HG02642 (cell line): ENCODE results near the gene LRP1B.
A peak's percentile ranks its signal among the peaks of the same experiment; 100 is the strongest.

ENCODE experiments used
- ATAC-seq: cut with Tn5 transposase; IDR thresholded peaks from one replicate; pipeline ENCODE4 v1.9.1; 2021; ENCODE audit warnings: mild to moderate bottlenecking; ENCODE audit not compliant: unreplicated experiment, poor library complexity

LRP1B gene

DNA sequence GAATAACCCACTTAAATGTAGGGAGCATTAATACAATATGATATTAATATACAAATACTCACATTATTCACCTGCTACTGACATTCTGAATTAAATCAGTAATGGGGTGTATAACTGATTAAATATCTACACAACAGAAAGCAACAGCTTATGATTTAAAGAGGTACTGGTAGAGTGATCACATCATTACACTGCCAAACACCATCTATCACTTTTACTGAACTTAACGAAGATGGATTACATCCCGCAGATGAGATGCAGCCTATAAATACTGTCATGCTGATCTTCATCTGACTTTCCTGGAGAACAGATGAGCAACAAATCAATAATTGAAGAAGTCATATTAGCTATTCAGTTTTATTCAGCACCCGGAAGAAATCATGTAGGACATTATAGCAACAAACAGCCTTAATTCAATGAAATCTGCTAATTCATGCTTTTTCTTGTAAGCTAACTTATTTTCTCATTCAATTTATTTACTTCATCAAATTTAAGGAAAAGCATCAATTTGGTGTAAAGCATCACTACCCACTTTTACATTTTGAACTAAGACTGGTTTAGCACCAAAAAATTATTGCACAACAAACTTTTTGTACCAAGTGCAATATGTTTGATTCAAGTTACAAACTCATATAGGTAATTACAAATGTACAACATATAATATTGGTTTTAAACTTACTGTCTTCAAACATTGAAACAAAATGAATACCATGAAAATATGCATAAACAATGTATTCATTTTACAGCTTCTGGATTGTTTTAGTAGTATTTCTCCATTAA, 1509.0 kb downstream of the LRP1B start:
- no peak for ATAC-seq

DNA sequence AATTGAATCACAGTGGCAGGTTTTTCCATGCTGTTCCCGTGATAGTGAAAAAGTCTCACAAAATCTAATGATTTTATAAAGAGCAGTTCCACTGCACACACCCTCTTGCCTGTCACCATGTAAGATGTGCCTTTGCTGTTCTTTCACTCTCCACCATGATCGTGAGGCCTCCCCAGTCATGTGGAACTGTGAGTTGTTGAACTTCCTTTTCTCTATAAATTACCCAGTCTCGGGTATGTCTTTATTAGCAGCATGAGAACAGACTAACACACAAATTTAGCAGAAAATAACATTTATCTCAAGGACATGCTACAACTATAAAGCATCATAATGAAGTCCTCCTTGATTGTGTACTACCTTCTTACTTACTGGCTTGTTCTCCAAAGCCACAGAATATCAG, 1526.0 kb downstream of the LRP1B start:
- ATAC-seq, result no peak

DNA sequence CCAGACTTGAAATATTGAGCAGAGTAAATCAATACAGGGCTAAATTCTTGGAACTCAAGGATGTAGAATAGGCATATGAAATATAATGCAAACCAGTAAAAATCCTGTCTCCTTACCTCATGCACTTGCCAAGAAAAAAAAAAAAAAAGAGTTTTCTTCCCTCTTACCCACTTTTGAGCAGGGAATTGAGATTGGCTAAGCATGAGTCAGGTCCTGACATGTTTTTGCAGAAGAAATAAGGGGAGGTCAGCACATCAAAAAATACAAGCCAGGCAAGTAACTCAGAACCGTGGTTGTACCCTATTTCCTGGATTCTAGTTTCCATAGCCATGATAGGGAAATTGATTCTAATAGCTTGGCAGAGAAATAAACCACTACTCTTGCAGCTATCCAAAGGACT, 1526.7 kb downstream of the LRP1B start:
- ATAC-seq, result no peak

DNA sequence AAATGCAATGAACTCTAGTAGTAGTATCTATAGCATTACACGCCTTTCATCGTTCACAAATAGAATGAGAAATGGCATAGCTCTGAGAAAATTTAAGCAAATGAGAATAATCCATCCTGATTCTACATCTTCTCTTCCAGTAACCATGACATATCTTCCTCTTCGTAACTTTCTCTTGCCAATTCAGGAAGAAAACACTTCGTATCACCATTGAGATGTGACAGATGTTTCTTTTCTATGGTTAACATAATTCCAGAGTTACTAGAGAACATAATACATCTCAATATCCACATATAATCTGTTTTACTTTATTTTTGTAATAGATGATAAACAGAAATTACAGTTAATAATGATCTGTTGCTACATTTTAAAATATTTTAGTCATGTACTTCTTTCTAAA, 1527.4 kb downstream of the LRP1B start:
- no peak for ATAC-seq

DNA sequence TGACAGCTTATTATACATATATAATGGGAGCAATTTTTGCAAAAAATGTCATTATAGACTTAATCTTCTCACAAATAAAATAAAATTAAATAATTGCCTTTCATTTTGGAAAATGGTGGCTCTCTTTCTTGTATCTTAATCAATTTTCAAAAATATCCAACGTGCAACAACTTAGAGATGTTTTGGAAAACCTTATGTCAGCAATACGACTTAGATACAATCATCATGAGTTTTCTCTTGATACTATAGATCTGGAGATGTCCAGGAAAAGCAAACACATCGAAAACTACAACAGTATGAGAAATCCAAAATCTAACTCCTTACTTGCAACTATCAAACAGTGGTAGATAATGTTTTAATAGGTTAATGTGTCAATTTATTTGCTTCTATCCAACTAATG, 1529.0 kb downstream of the LRP1B start:
- no peak for ATAC-seq

DNA sequence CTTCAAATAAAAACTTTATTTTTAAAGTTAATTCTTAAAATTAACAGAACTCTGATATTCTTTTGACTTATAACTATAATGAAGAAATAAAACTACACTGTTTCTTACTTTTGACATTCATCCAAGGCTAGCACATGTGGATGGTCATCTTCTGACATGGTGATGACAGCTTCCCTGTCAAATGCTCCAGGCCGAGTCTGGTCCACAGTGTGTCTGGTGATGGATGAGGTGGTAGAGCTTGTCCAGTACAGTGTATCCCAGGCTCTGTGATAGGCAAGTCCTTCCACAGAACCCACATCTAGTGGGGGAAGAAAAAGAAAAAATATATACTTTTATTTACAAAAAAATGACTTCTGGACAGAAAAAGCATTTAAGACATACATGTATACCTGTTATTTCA, 1529.5 kb downstream of the LRP1B start:
- ATAC-seq, result no peak

DNA sequence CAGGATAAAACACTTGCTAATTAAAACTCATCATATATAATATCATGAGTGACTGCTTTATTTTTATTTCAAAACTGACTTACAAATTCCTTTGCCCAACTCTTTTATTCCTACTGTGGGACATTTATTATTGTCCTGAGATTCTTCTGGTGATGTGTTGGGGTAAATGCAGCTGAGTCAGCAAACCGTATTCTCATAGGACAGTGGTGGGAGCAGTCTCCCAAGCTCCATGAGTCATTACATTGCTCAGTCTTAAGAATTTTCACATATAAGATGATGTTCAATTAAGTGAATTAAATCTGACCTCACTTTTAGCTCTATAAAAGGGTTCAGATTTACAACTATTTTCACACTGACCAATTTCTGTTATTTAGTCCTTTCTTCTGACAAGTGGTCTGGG, 1530.7 kb downstream of the LRP1B start:
- ATAC-seq, result no peak

DNA sequence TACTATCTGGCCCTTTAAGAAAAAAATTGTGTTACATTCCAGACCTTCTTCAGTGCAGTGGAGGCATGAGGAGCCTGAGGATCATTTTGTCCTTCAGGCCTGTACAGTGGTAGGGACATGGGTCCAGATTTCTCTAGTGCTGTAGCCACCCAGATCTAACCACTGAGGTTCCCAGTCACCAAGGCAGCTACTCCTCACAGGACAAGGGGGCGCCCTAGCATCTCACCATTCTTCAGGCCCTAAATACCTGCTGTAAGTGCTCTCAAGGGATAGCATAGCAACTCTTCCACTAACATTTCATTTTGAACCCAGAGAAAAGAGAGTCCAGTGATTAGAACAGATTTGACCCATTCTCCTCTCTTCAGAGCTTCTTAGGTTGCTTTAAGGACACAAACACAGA, 1533.0 kb downstream of the LRP1B start:
- no peak for ATAC-seq

DNA sequence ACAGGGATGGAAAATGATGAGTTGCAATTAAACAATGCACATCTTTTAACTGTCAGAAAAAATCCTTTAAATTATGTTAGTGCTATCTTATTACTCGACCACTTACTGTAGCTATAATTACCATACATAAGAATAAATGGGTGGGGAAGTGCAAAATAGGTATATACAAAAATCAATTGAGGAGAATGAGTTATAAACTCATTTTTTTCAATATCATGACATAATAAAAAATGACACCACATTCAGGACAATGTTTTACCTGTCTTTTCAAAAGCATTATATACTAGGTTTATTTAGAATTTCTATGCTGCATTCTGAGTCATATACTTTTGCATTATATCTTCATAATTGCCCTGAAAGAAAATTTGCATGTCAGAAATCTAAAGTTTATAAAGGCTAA, 1533.6 kb downstream of the LRP1B start:
- no peak for ATAC-seq

DNA sequence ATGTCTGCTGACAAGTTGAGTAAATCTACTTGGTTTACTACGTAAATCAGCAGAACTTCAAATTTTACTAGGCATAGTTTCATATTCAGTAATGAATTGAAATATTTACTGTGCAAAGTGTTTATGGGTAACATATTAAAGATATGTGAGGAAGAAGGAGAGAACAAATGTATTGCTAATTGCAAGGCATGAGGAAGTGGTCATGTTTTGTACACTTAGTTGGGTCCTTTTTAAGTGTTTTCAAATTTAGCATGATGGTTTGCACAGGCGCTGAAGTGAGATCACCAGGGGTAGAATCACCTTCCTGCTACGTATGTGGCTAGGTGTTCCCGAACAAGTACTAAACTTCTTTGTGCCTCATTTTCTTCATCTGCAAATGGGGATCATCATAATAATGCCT, 1534.4 kb downstream of the LRP1B start:
- ATAC-seq, result no peak

DNA sequence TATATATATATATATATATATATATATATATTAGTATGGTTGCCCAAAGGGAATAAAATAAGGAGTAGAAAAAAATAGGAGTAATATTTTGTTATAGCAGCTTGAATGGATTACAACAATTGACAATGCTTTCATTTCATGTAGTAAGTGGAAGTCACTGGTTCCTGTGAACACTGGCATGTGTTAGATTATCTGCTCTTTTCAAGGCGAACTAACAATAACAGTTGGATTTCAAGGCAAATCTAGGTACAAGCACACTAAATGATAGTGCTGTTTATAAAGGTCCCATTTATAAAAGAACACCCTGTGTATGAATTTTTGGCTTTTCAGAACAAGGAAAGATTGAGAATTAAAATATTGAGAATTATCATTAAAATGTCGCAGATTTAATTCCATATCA, 1535.7 kb downstream of the LRP1B start:
- ATAC-seq, result no peak

DNA sequence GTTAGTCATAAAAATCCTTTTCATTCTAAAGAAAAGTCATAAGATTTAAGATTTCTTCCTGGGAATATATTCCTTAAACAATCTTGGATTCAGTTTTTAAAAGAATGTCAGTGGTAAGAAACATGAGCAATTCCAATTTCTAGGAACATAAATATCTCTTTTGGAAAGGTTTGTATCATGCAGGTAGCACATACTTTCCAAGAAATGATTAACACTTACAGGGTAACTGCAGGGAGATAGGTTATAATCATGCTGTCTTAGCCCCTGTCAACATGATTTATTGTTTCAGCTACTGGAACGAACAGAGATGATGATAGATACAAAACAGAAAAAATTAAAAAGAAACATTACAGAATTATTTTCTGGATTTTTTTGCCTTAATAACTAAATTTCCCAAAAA, 1537.7 kb downstream of the LRP1B start:
- ATAC-seq, result no peak

DNA sequence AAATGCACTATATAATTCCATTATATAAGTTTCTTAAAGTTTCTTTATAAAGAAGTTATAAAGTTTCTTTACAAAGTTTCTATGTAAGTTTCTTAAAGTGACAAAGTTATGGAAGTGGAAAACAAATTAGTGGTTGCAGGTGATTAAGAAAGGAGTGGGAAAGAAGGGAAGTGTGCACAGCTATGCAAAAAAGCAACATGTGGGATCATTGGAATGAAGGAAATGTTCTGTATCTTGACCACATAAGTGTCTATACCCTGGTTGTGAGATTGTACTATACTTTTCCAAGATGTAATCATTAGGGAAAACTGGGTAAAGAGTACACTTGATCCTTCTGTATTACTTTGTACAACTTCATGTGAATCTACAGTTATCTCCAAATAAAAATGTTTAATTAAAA, 1541.1 kb downstream of the LRP1B start:
- no peak for ATAC-seq

DNA sequence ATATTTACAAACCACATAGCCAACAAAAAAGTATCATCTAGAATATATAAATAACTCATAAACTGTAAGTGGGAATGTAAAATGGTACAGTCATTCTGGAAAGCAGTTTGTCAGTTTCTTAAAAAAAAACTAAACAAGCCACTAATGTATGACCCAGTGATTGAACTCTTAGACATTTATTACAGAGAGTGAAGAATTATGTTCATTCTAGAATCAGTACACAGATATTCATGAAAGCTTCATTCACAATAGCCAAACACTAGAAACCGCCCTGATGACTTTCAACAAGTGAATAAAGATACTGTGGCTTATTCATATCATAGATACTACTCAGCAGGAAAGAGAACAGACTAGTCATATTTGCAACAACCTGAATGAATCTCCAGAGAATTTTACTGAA, 1541.5 kb downstream of the LRP1B start:
- no peak for ATAC-seq

DNA sequence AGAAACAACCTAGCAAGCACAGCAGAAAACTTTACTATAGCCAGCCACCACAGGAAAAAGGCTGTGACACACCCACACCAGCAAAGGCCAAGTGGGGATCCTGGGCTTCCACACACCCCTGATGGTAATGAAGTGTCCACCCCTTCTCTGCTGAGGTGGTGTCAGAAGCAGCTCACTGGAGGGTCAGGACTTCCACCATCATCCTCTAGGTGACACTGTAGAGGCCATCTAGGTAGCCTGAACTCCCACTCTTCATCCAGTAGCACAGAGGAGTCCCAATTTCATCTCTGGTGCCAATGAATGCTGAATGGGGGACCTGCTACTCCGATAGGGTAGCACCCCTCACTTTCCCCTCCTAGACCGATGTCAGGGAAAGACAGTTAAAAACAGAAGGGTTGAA, 1544.4 kb downstream of the LRP1B start:
- ATAC-seq, result peak; percentile 97

DNA sequence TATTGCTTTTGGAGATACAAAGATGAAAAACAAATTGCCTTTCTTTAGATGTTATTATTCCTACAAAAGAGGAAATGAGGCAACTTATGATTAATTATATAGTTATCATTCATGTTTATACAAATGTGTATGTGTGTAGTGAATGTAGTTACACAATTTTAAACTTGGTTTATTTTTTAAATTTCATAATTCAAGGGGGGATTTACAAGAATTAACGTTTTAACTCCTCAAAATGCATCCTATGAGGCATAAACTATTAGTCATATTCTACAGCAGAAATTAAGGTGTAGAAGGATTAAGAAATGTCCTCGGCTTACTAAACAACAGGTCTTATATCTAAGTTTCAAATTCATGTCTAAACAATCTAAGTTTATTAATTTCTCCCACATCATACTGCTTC, 1545.8 kb downstream of the LRP1B start:
- no peak for ATAC-seq

DNA sequence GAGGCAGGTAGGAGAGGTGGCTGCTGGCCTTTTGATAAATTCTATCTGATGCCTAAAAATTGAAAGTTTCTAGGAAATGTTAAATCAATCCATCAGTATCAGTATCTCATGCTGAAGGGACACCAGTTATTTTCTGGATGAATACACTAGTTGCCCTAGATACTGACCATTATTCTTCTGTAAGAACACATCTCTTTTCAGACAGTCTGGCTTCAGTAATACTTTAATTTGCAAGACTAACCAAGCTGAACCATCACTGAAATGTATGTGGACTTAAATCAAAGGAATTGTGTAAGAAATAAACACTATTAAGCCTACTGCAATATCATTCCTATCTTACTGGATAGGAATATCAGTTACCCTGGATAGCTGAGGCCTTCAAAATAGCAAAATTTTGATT, 1546.3 kb downstream of the LRP1B start:
- no peak for ATAC-seq

DNA sequence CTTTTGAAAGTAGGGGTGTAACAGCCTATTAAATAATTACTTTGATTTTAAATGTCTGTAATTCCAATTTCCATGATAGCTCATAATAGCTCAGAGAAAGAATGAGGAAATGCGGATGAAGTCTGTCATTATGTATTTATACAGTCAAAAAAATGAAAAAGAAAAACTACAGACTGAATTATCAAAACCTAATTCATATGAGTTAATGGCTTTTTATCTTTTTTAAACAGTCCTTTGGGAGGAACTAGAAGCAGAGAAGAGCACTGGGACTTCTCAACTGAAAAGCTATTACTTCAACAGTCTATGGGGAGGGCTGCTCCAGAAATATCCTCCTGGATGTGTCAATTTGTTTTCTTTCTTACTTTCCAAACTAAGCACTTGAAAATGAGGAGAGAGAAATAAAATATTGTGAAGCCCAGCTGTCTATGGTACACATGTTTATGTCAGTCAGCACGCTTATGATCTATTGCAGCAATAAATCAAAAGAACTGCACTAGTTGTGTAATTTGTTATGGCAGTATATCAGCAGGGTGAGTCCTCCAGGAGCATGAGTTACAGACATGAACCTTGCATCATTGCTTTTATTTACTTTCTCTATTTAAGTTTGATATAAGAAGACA, 1550.2 kb downstream of the LRP1B start:
- ATAC-seq, result no peak

DNA sequence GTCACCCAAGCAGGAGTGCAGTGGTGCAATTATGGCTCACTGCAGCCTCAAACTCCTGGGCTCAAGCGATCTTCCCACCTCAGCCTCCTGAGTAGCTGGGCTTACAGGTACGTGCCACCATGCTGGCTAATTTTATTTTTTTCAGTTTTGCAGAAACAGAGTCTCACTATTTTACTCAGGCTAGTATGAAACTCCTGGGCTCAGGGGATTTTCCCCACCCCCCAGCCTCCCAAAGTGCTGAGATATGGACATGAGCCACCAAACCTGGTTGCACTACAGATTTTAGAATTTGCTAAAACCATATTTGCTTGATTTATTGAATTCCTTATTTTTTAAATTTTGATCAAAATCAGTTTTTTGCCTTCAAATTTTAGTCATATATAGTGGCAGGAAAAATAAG, 1553.4 kb downstream of the LRP1B start:
- ATAC-seq, result no peak

DNA sequence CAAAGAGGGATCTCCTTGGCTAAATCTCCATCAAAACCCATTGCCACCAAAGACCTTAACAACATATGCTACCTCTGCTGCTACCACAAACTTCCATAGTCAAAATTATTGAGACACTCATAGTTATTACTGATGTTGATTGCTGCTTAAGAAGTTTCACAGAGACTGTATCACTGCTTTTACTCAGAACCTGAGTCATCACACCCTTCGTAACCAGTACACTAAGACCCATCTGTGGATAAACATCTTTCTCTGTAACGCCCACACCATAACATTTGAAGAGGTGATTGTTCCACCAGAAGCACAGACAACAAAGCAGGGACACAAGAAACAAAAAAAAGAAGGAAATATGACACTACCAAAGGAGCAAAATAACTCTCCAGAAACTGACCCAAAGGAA, 1563.1 kb downstream of the LRP1B start:
- no peak for ATAC-seq

DNA sequence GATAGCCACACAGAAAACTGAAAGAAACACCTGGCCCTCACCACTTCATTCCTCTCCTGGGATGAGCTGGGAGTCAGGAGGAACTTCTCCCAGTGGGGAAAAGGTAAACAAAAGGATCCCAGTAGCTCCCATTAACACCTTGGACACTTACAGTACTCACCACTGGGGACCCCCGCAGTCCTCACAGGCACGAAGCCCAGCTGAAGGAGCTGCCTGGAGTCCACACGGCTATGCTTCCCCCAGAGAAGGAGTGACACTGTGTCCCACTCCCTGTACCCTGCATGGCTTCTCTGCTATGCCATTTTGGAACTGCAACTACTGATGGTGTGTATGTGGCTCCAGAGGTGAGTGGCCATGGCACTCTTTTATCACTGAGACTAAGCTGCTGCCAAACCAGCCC, 1565.1 kb downstream of the LRP1B start:
- no peak for ATAC-seq

DNA sequence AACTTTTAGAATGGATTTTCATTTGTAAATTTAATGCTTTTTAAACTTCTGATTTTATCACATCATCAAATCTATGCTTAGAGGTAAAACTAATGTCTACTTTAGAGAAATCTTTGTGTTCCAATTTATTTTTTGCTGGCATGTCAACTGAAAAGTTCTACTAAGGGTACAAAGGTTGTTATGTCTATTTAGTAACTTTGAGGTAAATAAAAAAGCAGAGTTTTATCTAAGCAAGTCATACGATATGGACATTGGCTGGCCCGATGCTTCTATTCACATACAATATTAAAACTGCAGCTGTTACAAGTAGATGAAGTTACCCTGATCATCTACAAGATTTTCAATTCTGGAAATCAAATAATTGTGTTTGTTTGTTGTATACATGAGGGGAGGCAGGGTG, 1575.1 kb downstream of the LRP1B start:
- ATAC-seq, result no peak
